Articular chondrocyte of knee joint (primary cell): Measurements from ENCODE around the gene PITX3. TPM values are rescaled to one million over a fixed set of nuclear protein-coding genes. Genes with fewer than 3 reads are reported as not detected.

Source experiments
- total RNA-seq: library from RNA; depleted of rRNA; stranded (reverse); fragments of >200 nt; gene quantifications from 2 replicates; pipeline ENCODE4 v1.2.3, GENCODE V29; 2012

Gene PITX3
- total RNA-seq = 0.11 and 0.13 TPM in 2 replicates

GRCh38 chr10:102241444-102242117 is at the start of gene PITX3:
Gene PITX3, minus strand, starts transcription at chr10:102241512. Its CDS starts 9,432 bp downstream, at chr10:102232080.

GRCh38 chr10:102245082-102245931 is 4.0 kb upstream of the PITX3 start, which contains the start of gene GBF1:
Gene GBF1, plus strand, starts transcription at chr10:102245532. Its CDS starts 13,407 bp downstream, at chr10:102258939.

DNA sequence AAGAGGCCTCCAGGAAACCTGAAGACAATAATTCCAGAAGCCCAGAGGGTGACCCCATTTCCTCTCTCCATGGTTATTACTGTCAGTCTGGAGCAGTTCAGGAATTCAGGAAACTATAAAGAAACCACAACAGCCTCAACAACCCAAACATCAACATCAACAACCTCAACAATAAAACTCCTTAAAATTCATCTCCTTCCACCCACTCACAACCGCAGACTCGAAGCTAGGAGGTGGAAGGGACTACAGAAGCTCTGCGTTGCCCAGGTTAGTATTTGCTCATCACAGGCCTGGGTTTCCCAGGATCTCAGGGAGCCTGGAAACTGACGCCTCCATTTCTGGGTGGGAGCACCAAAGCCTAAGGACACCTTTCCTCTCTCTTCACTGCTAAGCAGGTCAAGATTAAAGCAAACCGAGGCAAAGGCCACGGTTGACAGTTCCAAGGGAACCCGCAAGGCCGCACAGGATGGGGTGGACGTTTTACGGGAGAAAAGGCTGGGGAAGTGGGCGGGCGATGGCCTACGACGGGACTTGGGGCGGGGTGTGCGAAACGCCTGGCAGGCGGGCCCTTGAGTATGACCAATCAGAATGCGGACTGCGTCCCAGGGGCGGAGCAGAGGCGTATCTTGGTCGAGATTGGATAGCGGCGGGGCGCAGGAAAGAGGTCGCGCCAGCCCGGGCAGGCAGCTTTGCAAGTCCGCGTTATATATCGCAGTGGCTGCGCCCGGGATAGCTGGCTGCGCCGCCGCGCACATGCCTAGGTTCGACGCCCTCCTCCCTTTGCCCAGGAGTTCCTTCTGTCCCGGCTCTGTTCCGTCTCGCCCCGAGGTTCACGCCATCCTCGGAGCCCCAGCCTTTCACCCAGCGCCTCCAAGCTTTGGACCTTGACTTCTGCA is 15.4 kb downstream of the PITX3 start, which contains the start of gene ELOVL3:
Gene ELOVL3, plus strand, starts transcription at position 654 of the 896 bp plus-strand sequence. CDS start 250 bp downstream, outside the sequence.

Other genes starting within 250 kb of the PITX3 start
- 13.5 and 14.9 TPM in 2 replicates for gene ARMH3, start 185.3 kb downstream of the PITX3 start, total RNA-seq
- gene HPS6, start 176.2 kb downstream of the PITX3 start, total RNA-seq = 20.3 and 27.2 TPM in 2 replicates
- 35.4 and 40.4 TPM in 2 replicates for gene LDB1, start 121.1 kb downstream of the PITX3 start, total RNA-seq
- gene PPRC1, start 108.5 kb downstream of the PITX3 start, total RNA-seq = 15.4 and 17.3 TPM in 2 replicates
- gene NOLC1, start 89.1 kb downstream of the PITX3 start, total RNA-seq = 23.9 and 26.4 TPM in 2 replicates
- 0.65 TPM in 2 replicates for gene ELOVL3, start 15.2 kb downstream of the PITX3 start, total RNA-seq
- gene GBF1, start 4.0 kb upstream of the PITX3 start, total RNA-seq = 42.8 and 45.3 TPM in 2 replicates
- 17.5 and 18.5 TPM in 2 replicates for gene NFKB2, start 154.2 kb upstream of the PITX3 start, total RNA-seq
- gene PSD, start 177.3 kb upstream of the PITX3 start, total RNA-seq = 1.8 and 2.1 TPM in 2 replicates
- 5.7 and 6.9 TPM in 2 replicates for gene FBXL15, start 179.3 kb upstream of the PITX3 start, total RNA-seq
- gene CUEDC2, start 191.1 kb upstream of the PITX3 start, total RNA-seq = 48.1 and 51.6 TPM in 2 replicates
- not detected in 2 replicates for gene C10orf95, start 210.0 kb upstream of the PITX3 start, total RNA-seq